ENCODE data around the gene EFNA2.

EFNA2 gene

GRCh38 chr19:1269065-1269477 is 16.6 kb upstream of the EFNA2 start, which contains the start of gene CIRBP:
Gene CIRBP, plus strand, starts transcription at chr19:1269332. Its CDS starts 1,602 bp downstream, at chr19:1270934.
- peak within 1 kb of the TSS; percentile 72 for H3K9ac ChIP-seq
- peaks cover 21% of the 10 kb centered on the region; the same call in 1 of the 2 replicates for H3K36me3 ChIP-seq (ENCODE audit: insufficient read depth)
- H3K27me3 ChIP-seq (ENCODE audit: insufficient read depth, low read depth), result no peaks in the 10 kb centered on the region
- no peaks in the 10 kb centered on the region for H4K20me1 ChIP-seq (ENCODE audit: insufficient read depth)
- H3K79me2 ChIP-seq (ENCODE audit: insufficient read depth, low read depth), result peaks cover 36% of the 10 kb centered on the region
- peak within 1 kb of the TSS; percentile 95 for H3K4me2 ChIP-seq
- peak within 1 kb of the TSS; percentile 50 for H3K4me3 ChIP-seq (IDR thresholded peaks at IDR 0.05; ENCODE audit: insufficient read depth, low read depth, low read length)
- peak within 1 kb of the TSS; percentile 81 for H3K27ac ChIP-seq
- TF ChIP-seq CTCF (conservative IDR thresholded peaks at IDR 0.05; ENCODE audit: low read depth, low read length), result no peak
- H3K4me1 ChIP-seq (ENCODE audit: low read depth, poor library complexity, severe bottlenecking), result peaks cover 35% of the 10 kb centered on the region
- H2AFZ ChIP-seq (ENCODE audit: low read depth), result peak within 1 kb of the TSS; percentile 36; the same call in 1 of the 2 replicates

GRCh38 chr19:1269478-1270212 is 16.0 kb upstream of the EFNA2 start:
- Histone ChIP-seq H3K27ac (peak overlapping the region; percentile 81), H3K36me3 (ENCODE audit: insufficient read depth) (peaks cover 25% of the 10 kb centered on the region; the same call in 1 of the 2 replicates), H3K27me3 (ENCODE audit: insufficient read depth, low read depth) (no peaks in the 10 kb centered on the region), H3K79me2 (ENCODE audit: insufficient read depth, low read depth) (peaks cover 36% of the 10 kb centered on the region), H4K20me1 (ENCODE audit: insufficient read depth) (no peaks in the 10 kb centered on the region), H3K4me2 (peak overlapping the region; percentile 95), H3K4me1 (ENCODE audit: low read depth, poor library complexity, severe bottlenecking) (peaks cover 35% of the 10 kb centered on the region), H2AFZ (ENCODE audit: low read depth) (no peak overlapping the region), H3K4me3 (IDR thresholded peaks at IDR 0.05; ENCODE audit: insufficient read depth, low read depth, low read length) (peak overlapping the region; percentile 50), H3K9ac (peak overlapping the region; percentile 72)
- no peak for TF ChIP-seq CTCF (conservative IDR thresholded peaks at IDR 0.05; ENCODE audit: low read depth, low read length)

- Histone ChIP-seq H3K4me3 (IDR thresholded peaks at IDR 0.05; ENCODE audit: insufficient read depth, low read depth, low read length) (peak overlapping the region; percentile 50), H3K27me3 (ENCODE audit: insufficient read depth, low read depth) (no peaks in the 10 kb centered on the region), H3K79me2 (ENCODE audit: insufficient read depth, low read depth) (peaks cover 36% of the 10 kb centered on the region), H3K36me3 (ENCODE audit: insufficient read depth) (peaks cover 25% of the 10 kb centered on the region; the same call in 1 of the 2 replicates), H3K4me2 (peak overlapping the region; percentile 95), H2AFZ (ENCODE audit: low read depth) (no peak overlapping the region), H4K20me1 (ENCODE audit: insufficient read depth) (no peaks in the 10 kb centered on the region), H3K4me1 (ENCODE audit: low read depth, poor library complexity, severe bottlenecking) (peaks cover 35% of the 10 kb centered on the region), H3K9ac (peak overlapping the region; percentile 72), H3K27ac (peak overlapping the region; percentile 81)
- TF ChIP-seq CTCF (conservative IDR thresholded peaks at IDR 0.05; ENCODE audit: low read depth, low read length), result no peak
Observed at GRCh38 chr19:1270213-1270853, 15.3 kb upstream of the EFNA2 start.

- H3K79me2 ChIP-seq (ENCODE audit: insufficient read depth, low read depth), result peaks cover 36% of the 10 kb centered on the region
- peaks cover 25% of the 10 kb centered on the region; the same call in 1 of the 2 replicates for H3K36me3 ChIP-seq (ENCODE audit: insufficient read depth)
Observed at GRCh38 chr19:1270854-1271527, 14.7 kb upstream of the EFNA2 start.

More at GRCh38 chr19:1270854-1271527, 14.7 kb upstream of the EFNA2 start:
- H2AFZ ChIP-seq (ENCODE audit: low read depth), result no peak overlapping the region
- peak overlapping the region; percentile 81; the same call in 1 of the 2 replicates for H3K27ac ChIP-seq
- peaks cover 32% of the 10 kb centered on the region for H3K4me1 ChIP-seq (ENCODE audit: low read depth, poor library complexity, severe bottlenecking)
- peak overlapping the region; percentile 95 for H3K4me2 ChIP-seq
- no peaks in the 10 kb centered on the region for H4K20me1 ChIP-seq (ENCODE audit: insufficient read depth)
- TF ChIP-seq CTCF (conservative IDR thresholded peaks at IDR 0.05; ENCODE audit: low read depth, low read length), result no peak
- H3K4me3 ChIP-seq (IDR thresholded peaks at IDR 0.05; ENCODE audit: insufficient read depth, low read depth, low read length), result no peak overlapping the region
- peak overlapping the region; percentile 72; the same call in 1 of the 2 replicates for H3K9ac ChIP-seq
- no peaks in the 10 kb centered on the region for H3K27me3 ChIP-seq (ENCODE audit: insufficient read depth, low read depth)

Measured in KMS-11 (cell line).